NCI-H187 treated with DMSO at 0.1 percent for 48 hours (cell line): ENCODE results near the gene PHKG1.
"Not testable (repeated sequence)": the region's sequence is repeated elsewhere in the genome, so short reads cannot be mapped to it uniquely, and the experiment has no call there.

Experiments used
- DNase-seq: peaks from one replicate; lab custom pipeline; 2025; lab: John Stamatoyannopoulos, UW

PHKG1 gene

GRCh38 chr7:56092789-56093531 is at the start of gene PHKG1:
PHKG1 (minus strand) TSS chr7:56092952; CDS start chr7:56088941, 4,011 bp downstream.
- no peak for DNase-seq

- DNase-seq, result not testable (repeated sequence)
These were observed 38.3 kb upstream of the PHKG1 start for GRCh38 chr7:56131062-56131461.

GRCh38 chr7:56127241-56127975 is 34.7 kb upstream of the PHKG1 start:
- no peak for DNase-seq

GRCh38 chr7:56125831-56126230 is 33.1 kb upstream of the PHKG1 start:
- DNase-seq, result no peak

GRCh38 chr7:56124981-56125380 is 32.2 kb upstream of the PHKG1 start:
- DNase-seq, result no peak

GRCh38 chr7:56121440-56121839 is 28.7 kb upstream of the PHKG1 start:
- DNase-seq, result no peak

- DNase-seq, result no peak
These were observed 23.2 kb upstream of the PHKG1 start, which contains the start of gene NUPR2 for GRCh38 chr7:56115852-56116538. NUPR2 (minus strand) TSS chr7:56116417; CDS start chr7:56116314, 103 bp downstream.

- DNase-seq, result not testable (repeated sequence)
These were observed 19.5 kb upstream of the PHKG1 start for GRCh38 chr7:56112244-56112643.

- DNase-seq, result no peak
These were observed 17.9 kb upstream of the PHKG1 start for GRCh38 chr7:56110611-56111010.

GRCh38 chr7:56107954-56108258 is 15.2 kb upstream of the PHKG1 start:
- no peak for DNase-seq

- DNase-seq, result peak; percentile 91
These were observed 13.6 kb upstream of the PHKG1 start, which contains the start of gene CHCHD2 for GRCh38 chr7:56106108-56107073. CHCHD2 (minus strand) TSS chr7:56106476; CDS start chr7:56106413, 63 bp downstream.

GRCh38 chr7:56105508-56105907 is 12.8 kb upstream of the PHKG1 start:
- no peak for DNase-seq

- DNase-seq, result not testable (repeated sequence)
These were observed 11.4 kb upstream of the PHKG1 start for GRCh38 chr7:56104138-56104537.

GRCh38 chr7:56099653-56100052 is 6.9 kb upstream of the PHKG1 start:
- DNase-seq, result no peak

GRCh38 chr7:56098187-56099008 is 5.6 kb upstream of the PHKG1 start:
- not testable (repeated sequence) for DNase-seq

GRCh38 chr7:56097700-56098099 is 4.9 kb upstream of the PHKG1 start:
- no peak for DNase-seq

- not testable (repeated sequence) for DNase-seq
These were observed 364 bp downstream of the PHKG1 start for GRCh38 chr7:56092388-56092787.

- DNase-seq, result no peak
These were observed 1.2 kb downstream of the PHKG1 start for GRCh38 chr7:56091591-56091990.

- no peak for DNase-seq
These were observed 5.3 kb downstream of the PHKG1 start for GRCh38 chr7:56087445-56087844.

- DNase-seq, result no peak
These were observed 6.0 kb downstream of the PHKG1 start for GRCh38 chr7:56086761-56087160.
